Skeletal muscle tissue (tissue), 5 donors: ENCODE measurements around the gene DUSP9. TPM values are rescaled to one million over a fixed set of nuclear protein-coding genes. Genes with fewer than 3 reads are reported as not detected.
A peak's percentile ranks its signal among the peaks of the same experiment; 100 is the strongest.
"Not testable (repeated sequence)": the region's sequence is repeated elsewhere in the genome, so short reads cannot be mapped to it uniquely, and the experiment has no call there.

Source experiments
- H3K27ac ChIP-seq: one replicate; pipeline ENCODE4 v1.7.0; 2013; ENCODE audit warnings: mild to moderate bottlenecking, low read depth, low read length, inconsistent platforms
- H3K27me3 ChIP-seq, 3 donors: one replicate each; pipeline ENCODE4 v1.7.0; 2013; ENCODE audit warnings: low read length in 3 of 3; ENCODE audit not compliant: control insufficient read depth in 3 of 3, insufficient read depth in 3 of 3
- H3K36me3 ChIP-seq, 3 donors: one replicate each; pipeline ENCODE4 v1.7.0; 2013; ENCODE audit warnings: low read length in 3 of 3; ENCODE audit not compliant: control insufficient read depth in 3 of 3, insufficient read depth in 3 of 3
- H3K4me1 ChIP-seq, 3 donors: one replicate each; pipeline ENCODE4 v1.7.0; 2013; ENCODE audit warnings: low read length in 3 of 3, mild to moderate bottlenecking in 3 of 3; ENCODE audit not compliant: control insufficient read depth in 3 of 3, insufficient read depth in 3 of 3
- H3K4me3 ChIP-seq, 3 donors: one replicate each; pipeline ENCODE4 v1.7.0; 2013; ENCODE audit warnings: low read length in 3 of 3
- H3K9ac ChIP-seq, 3 donors: one replicate each; pipeline ENCODE4 v1.7.0; 2013; ENCODE audit warnings: low read length in 3 of 3, mild to moderate bottlenecking in 3 of 3, moderate library complexity in 2 of 3, low read depth in 1 of 3
- H3K9me3 ChIP-seq, 3 donors: one replicate each; pipeline ENCODE4 v1.7.0; 2013; ENCODE audit warnings: low read length in 3 of 3; ENCODE audit not compliant: control insufficient read depth in 3 of 3
- small RNA-seq: library from RNA; depleted of rRNA; stranded (forward); fragments of <200 nt; gene quantifications from one replicate; pipeline ENCODE3, GENCODE V24; 2014
- total RNA-seq: library from RNA; depleted of rRNA; stranded (reverse); fragments of >200 nt; gene quantifications from one replicate; pipeline ENCODE4 v1.2.3, GENCODE V29; 2014
- donor health status: Osteomylitis.

DUSP9 gene
- total RNA-seq, 1 donor from 2014 or later, result not detected

DNA sequence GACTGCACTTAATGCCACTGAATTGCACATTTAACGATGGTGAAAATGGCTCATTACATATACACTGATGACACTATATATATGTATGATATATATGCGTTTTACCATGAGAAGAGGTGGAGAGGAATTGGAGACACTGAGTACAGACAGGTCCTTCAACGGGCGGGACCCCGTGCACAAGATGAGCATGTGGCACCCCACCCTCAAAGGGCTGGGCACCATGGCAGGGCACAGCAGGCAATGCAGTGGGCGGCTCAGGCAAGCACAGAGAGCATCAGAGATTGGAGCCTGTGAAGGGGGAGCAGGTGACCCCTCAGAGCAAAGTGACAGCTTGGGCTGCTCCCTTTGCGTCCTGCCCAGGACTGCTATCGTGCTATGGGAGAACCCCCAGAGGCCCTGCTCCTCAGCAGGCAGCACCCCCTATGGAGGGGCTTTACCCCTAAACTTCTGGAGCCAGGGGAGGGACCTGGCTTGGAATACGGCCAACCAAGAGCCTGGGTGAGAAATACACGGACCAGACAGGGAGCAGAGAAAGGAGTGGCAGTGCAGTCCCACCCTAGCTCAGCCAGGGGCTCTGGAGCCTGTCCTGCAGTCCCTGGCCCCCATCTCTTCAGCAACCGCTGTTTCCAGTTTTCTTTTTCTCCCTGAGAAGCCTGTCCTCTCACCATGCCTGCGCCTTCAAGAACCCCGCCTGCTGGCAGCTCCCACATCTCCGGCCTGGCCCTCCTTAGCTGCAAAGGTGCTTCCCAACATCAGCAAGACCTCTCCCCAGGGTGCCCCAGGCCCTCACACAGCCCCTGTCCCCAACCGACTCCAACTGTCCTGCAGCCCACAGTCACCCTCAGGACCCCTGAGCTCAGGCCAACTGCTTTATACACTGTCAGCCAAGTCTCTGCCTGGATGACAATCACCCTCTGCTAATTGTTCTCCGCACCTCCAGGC lies 51.2 kb downstream of the DUSP9 start:
- no peak overlapping the region for H3K4me3 ChIP-seq
- H3K36me3 ChIP-seq, result peaks cover 2 to 13% (median 8%) of the 10 kb centered on the region in 3 donors
- no peaks in the 10 kb centered on the region for H3K9me3 ChIP-seq
- H3K9ac ChIP-seq, result peak overlapping the region in 1 of 3 donors; percentile 69
- H3K27me3 ChIP-seq, result no peaks in the 10 kb centered on the region
- H3K27ac ChIP-seq, result peak overlapping the region; percentile 12
- H3K4me1 ChIP-seq, result peaks cover 27 to 90% (median 75%) of the 10 kb centered on the region in 3 donors

DNA sequence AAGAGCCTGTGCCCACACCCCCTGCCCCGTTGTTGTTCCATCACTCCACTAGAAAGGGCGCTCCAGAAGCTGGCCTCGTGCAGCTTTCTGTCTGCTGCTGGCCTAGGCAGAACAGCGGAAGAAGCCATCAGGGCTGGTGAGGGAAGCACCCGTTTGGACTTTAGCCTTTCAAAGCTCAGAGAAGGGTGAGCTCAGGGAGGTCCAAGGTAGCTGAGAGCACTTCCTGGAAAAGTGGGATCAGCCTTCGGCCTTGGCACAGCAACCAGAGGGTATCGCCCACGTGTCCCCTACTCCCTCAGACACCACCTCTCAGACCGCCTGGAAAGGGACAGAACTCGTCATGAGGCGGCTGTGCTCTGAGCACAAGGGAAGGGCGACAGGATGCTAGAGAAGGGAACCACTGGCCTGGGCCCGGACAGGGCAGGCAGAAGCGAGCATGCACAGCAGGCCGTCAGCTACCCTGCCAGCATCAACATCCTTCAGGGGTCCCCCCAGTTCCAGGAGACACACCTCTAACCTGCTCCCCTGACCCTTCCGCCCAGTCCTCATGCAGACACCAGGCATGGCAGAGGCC lies 52.3 kb downstream of the DUSP9 start:
- H3K27ac ChIP-seq, result peak overlapping the region; percentile 71

DNA sequence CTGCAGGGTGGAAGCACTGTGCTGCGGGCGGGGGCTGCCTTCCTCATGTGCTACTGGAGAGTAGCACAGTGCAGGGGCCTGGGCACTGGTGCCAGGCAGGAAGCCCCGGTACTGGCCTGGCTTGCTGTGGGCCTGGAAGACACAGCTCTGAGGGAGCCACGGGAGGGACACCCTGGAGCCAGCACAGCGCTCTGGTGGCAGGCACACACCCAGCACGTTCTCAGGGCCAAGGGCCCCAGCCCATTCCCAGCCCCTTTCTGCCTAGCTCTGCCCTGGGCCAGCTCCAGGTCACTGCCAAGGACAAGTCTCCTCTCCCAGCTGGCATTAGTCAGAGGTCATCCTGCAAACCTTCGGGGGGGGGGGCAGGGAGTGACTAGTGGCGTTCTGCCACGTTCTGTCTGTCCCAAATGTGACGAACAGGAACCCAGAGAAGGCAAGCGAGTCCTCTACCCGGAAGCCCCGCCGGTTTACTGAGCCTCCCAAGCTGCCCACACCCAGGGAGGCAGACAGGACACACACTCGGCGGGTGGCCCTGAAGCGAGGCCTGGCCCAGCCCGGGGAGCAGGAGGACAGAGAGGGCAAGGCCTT lies 52.9 kb downstream of the DUSP9 start:
- H3K9me3 ChIP-seq, H3K4me3 ChIP-seq, H3K36me3 ChIP-seq, H3K27me3 ChIP-seq: not testable (repeated sequence)
- peak overlapping the region; percentile 71 for H3K27ac ChIP-seq
- peaks cover 34 to 95% (median 77%) of the 10 kb centered on the region in 3 donors for H3K4me1 ChIP-seq
- peak overlapping the region in 1 of 3 donors; percentile 69 for H3K9ac ChIP-seq

More for the DNA sequence above, 52.3 kb downstream of the DUSP9 start:
- H3K4me3 ChIP-seq, H3K36me3 ChIP-seq, H3K9me3 ChIP-seq, H3K27me3 ChIP-seq: not testable (repeated sequence)
- Histone ChIP-seq H3K4me1 (peaks cover 34 to 92% (median 77%) of the 10 kb centered on the region in 3 donors), H3K9ac (peak overlapping the region in 1 of 3 donors; percentile 69)

DNA sequence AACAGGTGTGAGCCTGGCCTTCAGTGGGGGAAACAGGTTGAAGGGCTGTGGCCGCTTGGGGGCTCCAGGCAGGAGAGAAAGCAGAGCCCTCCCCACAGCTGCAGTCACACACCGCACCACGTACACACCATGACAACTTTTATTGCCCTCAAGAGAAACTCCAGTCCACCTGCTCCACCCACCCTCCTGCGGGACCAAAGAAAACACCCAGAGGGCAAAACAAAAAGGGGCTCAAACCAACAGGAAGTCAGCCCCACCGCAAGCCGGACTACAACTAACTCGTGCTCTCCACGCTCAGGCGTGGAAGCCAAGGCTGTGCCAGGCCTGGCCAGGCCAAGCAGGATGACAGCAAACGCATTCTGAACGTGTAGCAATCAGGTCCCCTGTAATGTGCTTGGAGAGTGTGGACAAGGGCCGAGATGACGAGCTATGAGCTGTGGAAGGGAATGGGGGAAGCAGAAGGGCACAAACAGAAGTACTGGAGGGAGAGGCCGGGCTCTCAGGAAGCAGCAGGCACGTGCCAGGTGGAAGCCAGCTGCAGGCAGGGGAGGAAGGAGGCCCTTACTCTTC lies 53.5 kb downstream of the DUSP9 start:
- peaks cover 2 to 5% (median 3%) of the 10 kb centered on the region in 3 donors for H3K36me3 ChIP-seq

More for the DNA sequence above, 53.5 kb downstream of the DUSP9 start:
- H3K9ac ChIP-seq, result peak overlapping the region in 1 of 3 donors; percentile 64
- peaks cover 36 to 95% (median 74%) of the 10 kb centered on the region in 3 donors for H3K4me1 ChIP-seq
- no peaks in the 10 kb centered on the region for H3K9me3 ChIP-seq
- no peak overlapping the region for H3K4me3 ChIP-seq
- peak overlapping the region; percentile 71 for H3K27ac ChIP-seq
- no peaks in the 10 kb centered on the region for H3K27me3 ChIP-seq

Small RNA genes lying within 50 kb of the gene (small RNA-seq; reads per million reads assigned to genes)
- not detected for gene RN7SL687P

Other genes starting within 250 kb of the DUSP9 start
- not detected for gene PNMA6E, start 245.9 kb upstream of the DUSP9 start, total RNA-seq
- 1.0 TPM for gene ZFP92, start 235.7 kb upstream of the DUSP9 start, total RNA-seq
- 3.7 TPM for gene TREX2, start 201.1 kb upstream of the DUSP9 start, total RNA-seq
- 11.0 TPM for gene HAUS7, start 176.6 kb upstream of the DUSP9 start, total RNA-seq
- 24.5 TPM for gene BGN, start 152.2 kb upstream of the DUSP9 start, total RNA-seq
- 0.52 TPM for gene ATP2B3, start 129.6 kb upstream of the DUSP9 start, total RNA-seq
- gene CCNQ, start 48.1 kb upstream of the DUSP9 start, total RNA-seq, result 13.0 TPM
- not detected for gene PNCK, start 26.6 kb downstream of the DUSP9 start, total RNA-seq
- 13.0 TPM for gene SLC6A8, start 40.7 kb downstream of the DUSP9 start, total RNA-seq
- gene BCAP31, start 77.2 kb downstream of the DUSP9 start, total RNA-seq, result 83.0 TPM
- 10.4 TPM for gene ABCD1, start 77.7 kb downstream of the DUSP9 start, total RNA-seq
- 1.0 TPM for gene PLXNB3, start 117.0 kb downstream of the DUSP9 start, total RNA-seq
- gene SRPK3, start 133.8 kb downstream of the DUSP9 start, total RNA-seq, result 85.1 TPM
- gene IDH3G, start 147.2 kb downstream of the DUSP9 start, total RNA-seq, result 25.1 TPM
- 85.6 TPM for gene SSR4, start 147.5 kb downstream of the DUSP9 start, total RNA-seq
- 2.6 TPM for gene PDZD4, start 183.3 kb downstream of the DUSP9 start, total RNA-seq
- 1.6 TPM for gene L1CAM, start 239.0 kb downstream of the DUSP9 start, total RNA-seq